DOHH2 (cell line): ENCODE results near the gene AQP5.

ENCODE experiments used
- EZH2phosphoT487 ChIP-seq: fragments of 200-600 bp; sonication (generic); IDR thresholded peaks from 2 replicates; pipeline ENCODE4 v1.6.1; 2017; ENCODE audit warnings: borderline replicate concordance, mild to moderate bottlenecking, antibody characterized with exemption, low read length, moderate library complexity, mixed read lengths
- TF ChIP-seq, protein P1 (sequence below): fragments of 200-600 bp; sonication (generic); IDR thresholded peaks from one replicate; pipeline ENCODE4 v1.5.1; 2014; ENCODE audit warnings: antibody characterized with exemption, mild to moderate bottlenecking, low read depth, low read length; ENCODE audit not compliant: poor library complexity, severe bottlenecking

GRCh38 chr12:50003595-50003994 lies 41.9 kb downstream of the AQP5 start:
- TF ChIP-seq, protein P1, sequence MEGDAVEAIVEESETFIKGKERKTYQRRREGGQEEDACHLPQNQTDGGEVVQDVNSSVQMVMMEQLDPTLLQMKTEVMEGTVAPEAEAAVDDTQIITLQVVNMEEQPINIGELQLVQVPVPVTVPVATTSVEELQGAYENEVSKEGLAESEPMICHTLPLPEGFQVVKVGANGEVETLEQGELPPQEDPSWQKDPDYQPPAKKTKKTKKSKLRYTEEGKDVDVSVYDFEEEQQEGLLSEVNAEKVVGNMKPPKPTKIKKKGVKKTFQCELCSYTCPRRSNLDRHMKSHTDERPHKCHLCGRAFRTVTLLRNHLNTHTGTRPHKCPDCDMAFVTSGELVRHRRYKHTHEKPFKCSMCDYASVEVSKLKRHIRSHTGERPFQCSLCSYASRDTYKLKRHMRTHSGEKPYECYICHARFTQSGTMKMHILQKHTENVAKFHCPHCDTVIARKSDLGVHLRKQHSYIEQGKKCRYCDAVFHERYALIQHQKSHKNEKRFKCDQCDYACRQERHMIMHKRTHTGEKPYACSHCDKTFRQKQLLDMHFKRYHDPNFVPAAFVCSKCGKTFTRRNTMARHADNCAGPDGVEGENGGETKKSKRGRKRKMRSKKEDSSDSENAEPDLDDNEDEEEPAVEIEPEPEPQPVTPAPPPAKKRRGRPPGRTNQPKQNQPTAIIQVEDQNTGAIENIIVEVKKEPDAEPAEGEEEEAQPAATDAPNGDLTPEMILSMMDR, result no peak
- TF ChIP-seq EZH2phosphoT487, result no peak
